Loucy (cell line): Measurements from ENCODE around the gene XXYLT1.

Experiments used
- H2AFZ ChIP-seq: fragments of 200-600 bp; sonication (generic); 2 replicates; pipeline ENCODE4 v1.6.0; 2016; ENCODE audit warnings: antibody characterized with exemption, mild to moderate bottlenecking, low read length, moderate library complexity
- H3F3A ChIP-seq: fragments of 200-600 bp; 2 replicates; pipeline ENCODE4 v1.6.0; 2016; ENCODE audit warnings: antibody characterized with exemption, low read depth, mild to moderate bottlenecking
- H3K27me3 ChIP-seq: fragments of 200-600 bp; sonication (generic); 2 replicates; pipeline ENCODE4 v1.6.1; 2014; ENCODE audit warnings: low read length, mild to moderate bottlenecking; ENCODE audit not compliant: insufficient read depth, poor library complexity, severe bottlenecking
- H3K36me3 ChIP-seq: fragments of 200-600 bp; sonication (generic); 2 replicates; pipeline ENCODE4 v1.6.1; 2016; ENCODE audit warnings: low read length; ENCODE audit not compliant: insufficient read depth
- H3K4me1 ChIP-seq: fragments of 200-600 bp; sonication (generic); 2 replicates; pipeline ENCODE4 v1.5.1; 2014; ENCODE audit warnings: low read length, mild to moderate bottlenecking; ENCODE audit not compliant: insufficient read depth, poor library complexity, severe bottlenecking
- H3K4me2 ChIP-seq: fragments of 200-600 bp; sonication (generic); 2 replicates; pipeline ENCODE4 v1.6.0; 2014; ENCODE audit warnings: antibody characterized with exemption, low read length, low read depth, mild to moderate bottlenecking; ENCODE audit not compliant: poor library complexity, severe bottlenecking
- H3K4me3 ChIP-seq: fragments of 200-600 bp; sonication (generic); 2 replicates; pipeline ENCODE4 v1.5.1; 2014; ENCODE audit warnings: low read length, mild to moderate bottlenecking, mixed read lengths; ENCODE audit not compliant: poor library complexity, severe bottlenecking
- H3K79me2 ChIP-seq: fragments of 200-600 bp; sonication (generic); 2 replicates; pipeline ENCODE4 v1.6.1; 2014; ENCODE audit warnings: low read length; ENCODE audit not compliant: insufficient read depth
- H3K9ac ChIP-seq: fragments of 200-600 bp; sonication (generic); 2 replicates; pipeline ENCODE4 v1.6.0; 2014; ENCODE audit warnings: mild to moderate bottlenecking, low read depth, low read length, moderate library complexity; ENCODE audit not compliant: poor library complexity, severe bottlenecking
- H3K9me2 ChIP-seq: fragments of 200-600 bp; sonication (generic); replicated peaks from 2 replicates; pipeline ENCODE4 v1.6.1; 2016; ENCODE audit warnings: low read depth, low read length, mixed read lengths
- H3K9me3 ChIP-seq: fragments of 200-600 bp; sonication (generic); 2 replicates; pipeline ENCODE4 v1.6.1; 2014; ENCODE audit warnings: mild to moderate bottlenecking, antibody characterized with exemption, low read length, low read depth; ENCODE audit not compliant: insufficient read depth
- H4K20me1 ChIP-seq: fragments of 200-600 bp; sonication (generic); 2 replicates; pipeline ENCODE4 v1.6.0; 2014; ENCODE audit warnings: antibody characterized with exemption, low read length, mild to moderate bottlenecking; ENCODE audit not compliant: insufficient read depth, poor library complexity, severe bottlenecking
- EZH2phosphoT487 ChIP-seq: fragments of 200-600 bp; IDR thresholded peaks from 2 replicates; pipeline ENCODE4 v1.6.1; 2018; ENCODE audit warnings: antibody characterized with exemption, mild to moderate bottlenecking, moderate library complexity, borderline replicate concordance
- TF ChIP-seq, protein P1 (sequence below): fragments of 200-600 bp; sonication (generic); conservative IDR thresholded peaks from 2 replicates; pipeline ENCODE4 v1.5.1; 2014; ENCODE audit warnings: mild to moderate bottlenecking, antibody characterized with exemption, low read length

Gene XXYLT1

DNA sequence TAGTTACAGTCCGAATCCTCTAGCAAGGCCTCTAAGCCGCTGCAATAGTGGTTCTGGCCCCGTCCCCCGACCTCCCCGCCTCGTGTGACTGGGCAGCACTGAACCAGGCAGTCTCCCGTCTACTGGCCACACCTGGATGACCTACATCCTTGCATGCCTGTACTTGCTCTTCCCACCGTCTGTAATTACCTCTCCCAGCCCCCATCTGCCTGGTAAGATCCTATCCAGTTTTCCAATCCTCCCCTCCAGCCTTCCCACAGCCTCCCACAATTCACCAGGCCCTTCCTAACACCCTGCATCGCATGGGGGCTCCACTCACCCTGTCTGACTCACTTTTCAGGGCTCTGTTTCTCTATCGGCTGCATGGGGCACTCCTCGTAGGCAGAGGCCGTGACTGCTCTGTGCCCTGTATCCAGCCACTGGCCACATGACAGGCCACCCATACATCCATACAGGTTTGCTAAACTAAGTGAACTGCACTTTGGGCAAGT is 32.8 kb downstream of the XXYLT1 start:
- Histone ChIP-seq H3K79me2 (peaks cover 17% of the 10 kb centered on the region; the same call in 1 of the 2 replicates), H3K9me2 (no peaks in the 10 kb centered on the region), H3K9me3 (no peaks in the 10 kb centered on the region; the same call in 1 of the 2 replicates), H3F3A (no peaks in the 10 kb centered on the region), H3K36me3 (peaks cover 12% of the 10 kb centered on the region; the same call in 1 of the 2 replicates), H4K20me1 (no peaks in the 10 kb centered on the region), H2AFZ (no peak overlapping the region), H3K27me3 (no peaks in the 10 kb centered on the region), H3K4me3 (no peak overlapping the region), H3K4me1 (peaks cover 12% of the 10 kb centered on the region), H3K4me2 (peak overlapping the region; percentile 4), H3K9ac (peak overlapping the region; percentile 13)
- TF ChIP-seq, protein P1, sequence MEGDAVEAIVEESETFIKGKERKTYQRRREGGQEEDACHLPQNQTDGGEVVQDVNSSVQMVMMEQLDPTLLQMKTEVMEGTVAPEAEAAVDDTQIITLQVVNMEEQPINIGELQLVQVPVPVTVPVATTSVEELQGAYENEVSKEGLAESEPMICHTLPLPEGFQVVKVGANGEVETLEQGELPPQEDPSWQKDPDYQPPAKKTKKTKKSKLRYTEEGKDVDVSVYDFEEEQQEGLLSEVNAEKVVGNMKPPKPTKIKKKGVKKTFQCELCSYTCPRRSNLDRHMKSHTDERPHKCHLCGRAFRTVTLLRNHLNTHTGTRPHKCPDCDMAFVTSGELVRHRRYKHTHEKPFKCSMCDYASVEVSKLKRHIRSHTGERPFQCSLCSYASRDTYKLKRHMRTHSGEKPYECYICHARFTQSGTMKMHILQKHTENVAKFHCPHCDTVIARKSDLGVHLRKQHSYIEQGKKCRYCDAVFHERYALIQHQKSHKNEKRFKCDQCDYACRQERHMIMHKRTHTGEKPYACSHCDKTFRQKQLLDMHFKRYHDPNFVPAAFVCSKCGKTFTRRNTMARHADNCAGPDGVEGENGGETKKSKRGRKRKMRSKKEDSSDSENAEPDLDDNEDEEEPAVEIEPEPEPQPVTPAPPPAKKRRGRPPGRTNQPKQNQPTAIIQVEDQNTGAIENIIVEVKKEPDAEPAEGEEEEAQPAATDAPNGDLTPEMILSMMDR: no peak
- TF ChIP-seq EZH2phosphoT487: no peak

DNA sequence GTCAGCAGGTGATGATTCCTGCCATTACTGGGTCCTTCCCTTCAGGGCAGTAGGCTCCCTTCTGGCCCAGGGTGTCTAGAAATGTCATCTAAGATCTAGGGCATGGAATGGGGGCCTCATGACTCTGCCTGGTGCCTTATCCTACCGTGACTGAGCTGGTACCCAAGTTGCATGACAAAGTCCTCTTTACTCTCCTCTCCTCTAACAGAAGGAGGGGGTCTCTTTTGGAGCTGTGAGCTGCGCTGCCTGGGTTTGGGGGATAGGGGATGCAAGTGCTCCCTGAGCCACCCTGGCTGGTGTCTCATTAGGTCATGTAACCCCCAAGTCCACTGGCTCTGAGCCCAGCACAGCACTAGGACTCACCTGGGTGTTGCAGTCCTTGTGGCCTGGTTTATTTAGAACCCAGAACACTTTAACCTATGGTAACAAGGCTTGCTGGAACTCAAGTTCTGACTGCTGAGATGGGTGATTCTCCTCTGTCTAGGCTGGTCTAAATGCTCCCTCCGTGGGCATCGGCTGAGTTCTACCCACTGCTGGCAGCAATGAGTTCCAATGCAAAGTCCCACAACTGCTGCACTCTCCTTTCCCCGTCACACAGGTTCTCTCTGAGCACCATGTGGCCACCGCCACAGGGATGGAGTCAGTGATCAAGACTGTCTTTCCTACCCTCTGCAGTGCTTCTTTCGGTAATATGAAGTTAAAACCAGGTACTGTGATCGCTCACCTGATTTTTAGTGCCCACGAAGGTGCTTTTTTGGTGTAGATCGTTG is 34.0 kb downstream of the XXYLT1 start:
- H3K9me2 ChIP-seq: no peaks in the 10 kb centered on the region
- no peaks in the 10 kb centered on the region for H4K20me1 ChIP-seq
- no peak overlapping the region for H2AFZ ChIP-seq
- H3K9ac ChIP-seq: no peak overlapping the region
- H3K4me2 ChIP-seq: no peak overlapping the region
- TF ChIP-seq, protein P1: no peak
- no peak for TF ChIP-seq EZH2phosphoT487
- no peaks in the 10 kb centered on the region for H3F3A ChIP-seq
- H3K9me3 ChIP-seq: no peaks in the 10 kb centered on the region; the same call in 1 of the 2 replicates
- H3K36me3 ChIP-seq: peaks cover 12% of the 10 kb centered on the region; the same call in 1 of the 2 replicates
- no peaks in the 10 kb centered on the region for H3K27me3 ChIP-seq
- H3K4me1 ChIP-seq: peaks cover 12% of the 10 kb centered on the region
- H3K79me2 ChIP-seq: peaks cover 11% of the 10 kb centered on the region; the same call in 1 of the 2 replicates
- H3K4me3 ChIP-seq: no peak overlapping the region

DNA sequence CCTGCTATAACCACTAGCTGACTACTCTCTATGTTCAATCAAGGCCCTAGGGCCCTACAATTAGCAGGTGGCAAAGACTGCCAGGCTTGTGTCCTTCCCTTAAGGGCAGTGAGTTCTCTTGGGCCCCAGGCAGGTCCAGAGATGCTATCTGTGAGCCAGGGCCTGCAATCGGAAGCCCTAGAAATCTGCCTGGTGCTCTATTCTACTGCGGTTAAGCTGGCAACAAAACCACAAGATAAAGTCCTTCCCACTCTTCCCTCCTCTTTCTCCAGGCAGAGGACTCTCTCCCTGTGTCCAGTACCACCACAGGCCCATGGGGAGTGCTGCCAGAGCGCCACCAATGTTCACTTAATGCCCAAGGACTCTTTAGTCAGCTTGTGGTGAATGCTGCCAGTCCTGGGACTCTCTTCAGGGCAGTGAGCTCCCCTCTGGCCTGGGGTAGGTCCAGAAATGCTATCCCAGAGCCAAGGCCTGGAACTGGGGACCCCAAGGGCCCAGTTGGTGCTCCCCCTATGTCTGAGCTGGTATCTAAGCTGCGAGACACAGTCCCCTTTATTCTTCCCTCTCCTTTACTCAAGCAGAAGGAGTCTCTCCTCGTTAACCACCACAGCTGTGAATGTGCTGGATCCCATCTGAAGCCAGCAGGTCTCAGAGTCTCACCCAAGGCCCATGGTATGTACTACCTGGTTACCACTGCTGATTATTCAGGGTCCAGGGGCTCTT is 34.7 kb downstream of the XXYLT1 start:
- no peaks in the 10 kb centered on the region for H3K27me3 ChIP-seq
- peaks cover 12% of the 10 kb centered on the region for H3K4me1 ChIP-seq
- no peak overlapping the region for H3K9ac ChIP-seq
- no peaks in the 10 kb centered on the region; the same call in 1 of the 2 replicates for H3K9me3 ChIP-seq
- no peak for TF ChIP-seq EZH2phosphoT487
- TF ChIP-seq, protein P1: no peak
- no peak overlapping the region for H2AFZ ChIP-seq
- no peaks in the 10 kb centered on the region for H4K20me1 ChIP-seq
- H3K4me3 ChIP-seq: no peak overlapping the region
- H3K4me2 ChIP-seq: no peak overlapping the region
- peaks cover 6% of the 10 kb centered on the region; the same call in 1 of the 2 replicates for H3K79me2 ChIP-seq
- no peaks in the 10 kb centered on the region for H3F3A ChIP-seq
- no peaks in the 10 kb centered on the region for H3K9me2 ChIP-seq
- H3K36me3 ChIP-seq: peaks cover 12% of the 10 kb centered on the region; the same call in 1 of the 2 replicates
